ENCODE measurements around the gene RHOU.

The RHOU gene

DNA sequence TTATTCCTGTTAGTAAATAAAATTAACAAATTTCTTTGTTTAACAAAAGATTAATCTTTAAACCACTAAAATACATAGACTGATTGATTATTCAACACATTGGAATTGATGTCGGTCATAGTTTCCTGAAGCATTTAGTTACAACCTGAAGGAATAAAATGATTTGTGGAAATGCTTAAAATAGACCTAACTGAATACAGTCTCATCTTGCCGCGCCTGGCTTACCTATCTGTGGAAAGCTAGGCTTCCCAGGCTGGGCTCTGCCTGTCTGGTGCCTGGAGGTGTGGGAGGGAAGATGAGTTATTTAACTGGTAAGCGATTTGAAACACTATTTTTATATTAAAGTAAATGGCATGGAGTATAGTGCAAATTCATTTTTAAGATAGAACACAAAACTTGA lies 10.2 kb downstream of the RHOU start:
- no peak for DNase-seq
- no peak for TF ChIP-seq POLR2A (IDR thresholded peaks at IDR 0.05; ENCODE audit: low read length)
- no peak for TF ChIP-seq GATA1 (IDR thresholded peaks at IDR 0.05; ENCODE audit: low read depth, low read length)

DNA sequence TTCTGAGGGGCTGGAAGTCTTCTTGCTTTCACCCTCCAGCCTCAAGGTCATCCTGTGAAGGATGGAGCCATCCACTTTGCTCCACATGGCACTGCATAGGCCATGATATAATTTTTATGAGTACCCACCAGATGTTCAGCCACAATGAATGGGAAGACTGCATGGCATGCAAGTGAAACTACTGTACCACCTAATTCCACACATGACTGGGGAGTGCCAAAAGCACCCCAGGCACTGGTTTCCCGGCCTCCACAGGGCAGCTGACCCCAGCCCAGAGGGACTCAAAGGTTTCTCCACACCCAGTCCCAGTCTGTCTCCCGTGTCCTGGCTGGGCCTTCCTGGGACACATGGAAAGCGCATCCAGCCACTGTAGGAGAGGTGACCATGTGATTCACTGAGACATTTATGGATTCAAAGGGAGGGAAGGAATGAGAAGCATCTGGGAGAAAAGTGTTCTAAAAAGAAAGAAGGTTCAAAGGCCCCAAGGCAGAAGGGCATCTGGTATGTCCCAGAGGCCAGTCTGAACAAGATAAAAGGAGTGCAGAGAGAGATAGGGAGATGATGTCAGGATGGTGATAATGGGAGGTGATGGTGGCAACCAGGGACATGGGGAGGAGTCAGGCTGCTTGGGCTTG lies 12.1 kb downstream of the RHOU start:
- TF ChIP-seq POLR2A (IDR thresholded peaks at IDR 0.05; ENCODE audit: low read length) (no peak), GATA1 (IDR thresholded peaks at IDR 0.05; ENCODE audit: low read depth, low read length) (no peak)
- DNase-seq, result peak; percentile 14 to 66

DNA sequence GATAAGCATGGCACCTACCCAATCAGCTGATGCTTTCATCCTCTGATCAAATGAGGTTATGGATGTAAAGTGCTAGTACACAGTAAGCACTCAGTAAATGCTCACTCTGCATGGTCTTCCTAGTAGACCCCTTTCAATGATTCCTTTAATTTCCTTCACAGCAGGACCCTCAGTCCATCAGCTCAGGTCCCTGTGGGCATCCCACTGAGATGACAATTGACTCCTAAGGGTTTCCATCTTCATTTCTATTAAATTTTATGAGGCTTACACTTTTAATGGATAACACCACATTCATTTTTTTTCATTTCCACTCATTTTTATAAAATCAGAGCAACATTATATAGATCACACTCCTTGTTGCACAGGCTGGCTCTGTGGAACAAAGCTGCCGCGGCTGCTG lies 12.8 kb downstream of the RHOU start:
- no peak for DNase-seq
- TF ChIP-seq GATA1 (IDR thresholded peaks at IDR 0.05; ENCODE audit: low read depth, low read length), result no peak
- no peak for TF ChIP-seq POLR2A (IDR thresholded peaks at IDR 0.05; ENCODE audit: low read length)

- TF ChIP-seq GATA1 (IDR thresholded peaks at IDR 0.05; ENCODE audit: low read depth, low read length), result no peak
- TF ChIP-seq POLR2A (IDR thresholded peaks at IDR 0.05; ENCODE audit: low read length), result no peak
- DNase-seq, result no peak
Observed at GRCh38 chr1:228748431-228748830, 13.2 kb downstream of the RHOU start.

DNA sequence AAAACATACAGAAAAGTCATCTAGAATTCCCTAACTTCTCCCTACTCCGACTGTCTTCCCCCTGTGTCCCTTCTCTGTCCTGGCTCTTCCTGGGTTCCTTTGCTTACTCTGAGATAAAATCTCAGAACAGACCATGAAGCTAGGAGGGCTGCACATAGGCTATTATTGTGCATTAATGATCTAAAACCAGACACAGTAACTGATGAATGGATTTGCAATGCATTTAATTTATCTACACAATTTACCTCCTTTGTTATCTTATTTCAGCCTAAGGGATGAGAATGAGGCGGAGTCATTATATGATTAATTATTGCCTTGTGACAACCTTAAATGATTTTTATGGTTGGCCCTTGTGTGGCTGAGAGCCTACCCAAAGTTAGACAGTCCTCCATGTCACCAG lies 14.5 kb downstream of the RHOU start:
- no peak for DNase-seq
- TF ChIP-seq GATA1 (IDR thresholded peaks at IDR 0.05; ENCODE audit: low read depth, low read length), result no peak
- no peak for TF ChIP-seq POLR2A (IDR thresholded peaks at IDR 0.05; ENCODE audit: low read length)

DNA sequence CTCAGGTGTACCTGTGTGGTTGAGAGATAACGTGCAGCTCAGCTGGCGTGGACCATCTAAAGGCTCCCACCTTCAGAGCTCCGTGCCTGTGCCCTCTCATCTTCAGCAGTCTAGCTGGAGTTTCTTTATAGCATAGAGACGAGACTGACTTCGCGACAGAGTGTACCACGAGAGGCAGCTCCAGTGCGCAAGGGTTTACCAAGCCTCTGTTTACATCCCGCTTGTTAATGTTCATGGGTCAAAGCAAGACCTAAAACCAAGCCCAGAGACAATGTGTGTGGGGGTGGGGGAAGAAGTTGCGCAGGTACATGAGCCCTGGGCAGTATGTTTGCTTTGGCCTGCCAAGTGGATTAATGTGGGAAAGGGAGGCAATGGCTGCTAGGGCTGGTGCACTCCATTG lies 15.6 kb downstream of the RHOU start:
- DNase-seq, result no peak
- TF ChIP-seq POLR2A (IDR thresholded peaks at IDR 0.05; ENCODE audit: low read length), result no peak
- TF ChIP-seq GATA1 (IDR thresholded peaks at IDR 0.05; ENCODE audit: low read depth, low read length), result no peak

GRCh38 chr1:228751360-228752098 lies 16.2 kb downstream of the RHOU start:
- DNase-seq, result peak in 1 of 2 experiments; percentile 23
- TF ChIP-seq GATA1 (IDR thresholded peaks at IDR 0.05; ENCODE audit: low read depth, low read length) (no peak), POLR2A (IDR thresholded peaks at IDR 0.05; ENCODE audit: low read length) (no peak)

- TF ChIP-seq GATA1 (IDR thresholded peaks at IDR 0.05; ENCODE audit: low read depth, low read length) (no peak), POLR2A (IDR thresholded peaks at IDR 0.05; ENCODE audit: low read length) (no peak)
- no peak for DNase-seq
Observed at GRCh38 chr1:228752258-228752657, 17.0 kb downstream of the RHOU start.

DNA sequence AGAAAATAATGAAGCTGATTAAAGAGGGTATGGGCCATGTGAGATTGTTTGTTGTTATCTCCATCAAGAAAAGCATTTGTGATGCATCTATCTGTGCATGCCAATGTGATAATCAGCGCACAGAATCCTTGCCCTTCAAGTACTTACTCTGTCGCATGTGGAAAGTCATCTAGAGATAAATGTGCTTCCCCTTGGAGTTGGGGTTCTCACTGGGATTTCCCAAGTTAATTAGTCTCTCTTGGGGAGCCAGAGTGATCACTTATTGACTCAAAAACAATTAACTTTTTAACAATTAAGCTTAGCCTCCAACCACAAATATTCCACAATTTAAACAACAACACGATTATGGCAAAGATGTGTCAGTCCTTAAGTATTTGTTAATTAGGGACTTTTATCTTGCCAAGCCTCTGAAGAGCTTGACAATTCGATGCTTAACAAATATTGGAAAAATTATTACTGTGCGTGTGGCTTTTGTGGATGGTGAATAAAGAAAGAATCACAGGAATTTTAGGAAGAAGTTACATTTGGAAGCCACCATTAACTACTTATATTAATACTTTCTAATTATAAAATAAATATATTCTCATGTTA lies 17.5 kb downstream of the RHOU start:
- TF ChIP-seq POLR2A (IDR thresholded peaks at IDR 0.05; ENCODE audit: low read length) (no peak), GATA1 (IDR thresholded peaks at IDR 0.05; ENCODE audit: low read depth, low read length) (no peak)
- no peak for DNase-seq

DNA sequence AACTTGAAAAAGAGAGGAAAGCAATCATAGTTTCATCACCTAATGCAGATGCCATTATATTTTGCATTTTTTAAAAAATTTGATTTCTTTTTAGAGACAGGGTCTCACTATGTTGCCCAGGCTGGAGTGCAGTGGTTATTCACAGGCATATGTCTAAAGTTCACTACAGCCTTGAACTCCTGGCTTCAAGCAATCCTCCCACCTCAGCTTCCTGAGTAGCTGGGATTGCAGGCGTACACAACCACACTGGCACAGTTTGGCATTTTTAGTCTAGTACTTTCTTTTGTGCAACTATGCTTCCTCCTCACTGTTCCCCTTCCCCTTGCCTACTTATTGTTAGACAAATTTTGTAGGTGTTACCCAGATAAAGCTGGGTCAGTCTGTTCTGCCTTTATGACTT lies 18.0 kb downstream of the RHOU start:
- TF ChIP-seq POLR2A (IDR thresholded peaks at IDR 0.05; ENCODE audit: low read length) (no peak), GATA1 (IDR thresholded peaks at IDR 0.05; ENCODE audit: low read depth, low read length) (no peak)
- DNase-seq, result no peak

- TF ChIP-seq GATA1 (IDR thresholded peaks at IDR 0.05; ENCODE audit: low read depth, low read length) (no peak), POLR2A (IDR thresholded peaks at IDR 0.05; ENCODE audit: low read length) (no peak)
- DNase-seq, result no peak
Observed at GRCh38 chr1:228753786-228754360, 18.6 kb downstream of the RHOU start.

DNA sequence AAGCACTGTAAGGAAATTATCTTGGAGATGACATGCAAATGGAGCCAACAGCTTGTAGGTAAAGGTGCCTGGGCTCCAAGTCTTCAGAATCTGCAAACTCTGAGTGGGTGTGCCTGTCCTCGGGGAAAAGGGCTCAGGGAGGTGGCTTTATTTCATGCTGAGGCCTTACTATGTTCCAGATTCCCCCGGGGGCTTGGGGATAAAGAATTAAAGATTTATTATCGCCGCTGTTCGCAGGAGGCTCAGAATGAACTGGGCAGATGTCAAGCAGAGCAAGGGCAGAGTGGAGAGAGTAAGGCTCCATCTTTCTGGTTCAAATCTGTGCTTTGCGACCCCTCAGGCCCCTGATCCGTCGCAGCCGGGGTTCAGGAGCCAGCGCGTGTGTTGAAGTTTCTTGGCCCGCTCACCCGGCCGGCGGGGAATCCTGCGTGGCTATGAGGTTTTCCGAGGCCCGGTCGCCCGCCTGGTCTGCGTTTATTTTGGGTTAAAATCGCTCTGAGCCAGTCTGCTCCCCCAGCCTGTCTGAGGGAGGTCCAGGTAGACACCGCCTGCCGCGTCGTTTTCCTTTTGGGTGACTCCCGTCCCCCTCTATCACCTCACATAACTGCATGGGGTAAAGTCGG lies 19.5 kb downstream of the RHOU start:
- DNase-seq, result no peak
- TF ChIP-seq POLR2A (IDR thresholded peaks at IDR 0.05; ENCODE audit: low read length), result no peak
- no peak for TF ChIP-seq GATA1 (IDR thresholded peaks at IDR 0.05; ENCODE audit: low read depth, low read length)

DNA sequence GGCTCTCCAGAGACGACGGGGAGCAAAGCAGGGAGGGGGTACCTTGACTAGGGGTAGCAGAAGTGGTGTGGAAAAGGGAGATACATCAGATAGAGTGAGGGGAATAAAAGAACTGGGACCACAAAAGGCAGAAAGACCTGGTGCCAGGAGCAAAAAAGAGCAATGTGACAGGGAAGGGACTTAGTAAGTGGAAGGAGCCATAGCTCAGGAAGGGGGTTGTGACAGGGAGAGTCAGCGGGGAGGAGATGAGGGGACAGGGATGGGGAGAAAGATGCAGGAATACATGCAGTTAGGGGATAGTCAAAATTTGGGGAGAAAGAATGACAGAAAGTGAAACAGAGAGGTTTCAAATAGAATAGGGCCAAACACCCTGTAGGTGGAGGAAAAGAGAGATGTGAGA lies 20.5 kb downstream of the RHOU start:
- TF ChIP-seq POLR2A (IDR thresholded peaks at IDR 0.05; ENCODE audit: low read length), result no peak
- TF ChIP-seq GATA1 (IDR thresholded peaks at IDR 0.05; ENCODE audit: low read depth, low read length), result no peak
- DNase-seq, result no peak

- no peak for TF ChIP-seq POLR2A (IDR thresholded peaks at IDR 0.05; ENCODE audit: low read length)
- TF ChIP-seq GATA1 (IDR thresholded peaks at IDR 0.05; ENCODE audit: low read depth, low read length), result no peak
- DNase-seq, result no peak
Observed at GRCh38 chr1:228756457-228756856, 21.2 kb downstream of the RHOU start.
